Tibial nerve (tissue), 4 donors: Measurements from ENCODE around the gene FMN2. TPM values are rescaled to one million over a fixed set of nuclear protein-coding genes. Genes with fewer than 3 reads are reported as not detected.

ENCODE experiments used
- DNase-seq, 2 donors: peaks; one replicate each; pipeline ENCODE4 v3.0.0-alpha.2; 2019; ENCODE audit warnings: low spot score in 2 of 2
- H3K27ac ChIP-seq, 4 donors: fragments of 200-600 bp; sonication (generic) in 3 of 4; one replicate each; pipeline ENCODE4 v1.5.1; 2017 to 2019; ENCODE audit warnings: mild to moderate bottlenecking in 1 of 4
- H3K27me3 ChIP-seq, 2 donors: fragments of 200-600 bp; sonication (generic) in 1 of 2; one replicate each; pipeline versions ENCODE4 v1.5.1 to v1.6.0; 2017 to 2019
- H3K36me3 ChIP-seq, 3 donors: fragments of 200-600 bp; sonication (generic); one replicate each; pipeline ENCODE4 v1.5.1; 2018 to 2019
- H3K4me1 ChIP-seq, 4 donors: fragments of 200-600 bp; sonication (generic) in 3 of 4; one replicate each; pipeline ENCODE4 v1.5.1; 2017 to 2019
- H3K4me3 ChIP-seq, 4 donors: fragments of 200-600 bp; sonication (generic) in 3 of 4; one replicate each; pipeline ENCODE4 v1.5.1; 2017 to 2019; ENCODE audit warnings: mild to moderate bottlenecking in 1 of 4, moderate library complexity in 1 of 4
- H3K9me3 ChIP-seq, 4 donors: fragments of 200-600 bp; sonication (generic) in 3 of 4; one replicate each; pipeline ENCODE4 v1.5.1; 2017 to 2019
- EP300 ChIP-seq, 2 donors: sonication (generic); formaldehyde crosslinking; IDR thresholded peaks; one replicate each; pipeline ENCODE4 v1.6.1; 2017; ENCODE audit warnings: antibody characterized with exemption in 2 of 2, mild to moderate bottlenecking in 1 of 2
- POLR2A ChIP-seq, 2 donors: fragments of 450-650 bp; IDR thresholded peaks; one replicate each; pipeline ENCODE4 v1.6.1; 2017; ENCODE audit warnings: antibody characterized with exemption in 2 of 2, mild to moderate bottlenecking in 2 of 2, moderate library complexity in 2 of 2
- WGBS, 2 donors: methylation state at CpG; one replicate each; pipeline ENCODE4 v1.1.5; 2018; 5-methylcytosine and 5-hydroxymethylcytosine counted together
- total RNA-seq, 4 donors: library from RNA; depleted of rRNA; stranded (reverse); fragments of >200 nt; gene quantifications; one replicate each; pipeline ENCODE4 v1.1.0, GENCODE V29; 2016
- TF ChIP-seq, protein P1 (sequence below), 5 experiments: fragments of 200-600 bp in 3 of 5; fragments of 450-650 bp in 2 of 5; sonication (generic) in 3 of 5; IDR thresholded peaks; one replicate each; pipeline ENCODE4 v1.5.1; 2016 to 2019; ENCODE audit warnings: antibody characterized with exemption in 5 of 5, mild to moderate bottlenecking in 3 of 5, moderate library complexity in 2 of 5

FMN2 gene
- total RNA-seq, 4 donors from 2014 or later, result 16.7 to 24.9 (median 24.4) TPM

DNA sequence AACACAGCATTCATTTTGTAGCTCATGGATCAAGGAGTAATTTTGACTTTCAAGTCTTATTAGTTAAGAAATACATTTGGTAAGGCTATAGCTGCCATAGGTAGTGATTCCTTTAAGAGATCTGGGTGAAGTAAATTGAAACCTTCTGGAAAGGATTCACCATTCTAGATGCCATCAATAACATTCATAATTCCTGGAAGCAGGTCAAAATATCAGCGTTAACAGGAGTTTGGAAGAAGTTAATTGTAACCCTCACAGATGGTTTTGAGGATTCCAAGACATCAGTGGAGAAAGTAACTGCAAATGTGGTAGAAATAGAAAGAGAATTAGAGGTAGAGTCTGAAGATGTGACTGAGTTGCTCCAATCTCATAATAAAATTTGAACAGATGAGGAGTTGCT is 303.7 kb downstream of the FMN2 start:
- no peak overlapping the region for H3K27ac ChIP-seq
- peaks cover 0 to 10% (median 0%) of the 10 kb centered on the region in 3 donors for H3K36me3 ChIP-seq
- no peaks in the 10 kb centered on the region for H3K9me3 ChIP-seq
- DNase-seq, result no peak
- no peak overlapping the region for H3K4me3 ChIP-seq
- H3K27me3 ChIP-seq, result no peaks in the 10 kb centered on the region
- 53 to 69% methylated on average over 1 of the region's 1 CpG for WGBS, 2 donors
- TF ChIP-seq POLR2A (IDR thresholded peaks at IDR 0.05) (no peak), EP300 (IDR thresholded peaks at IDR 0.05) (no peak)
- TF ChIP-seq, protein P1, sequence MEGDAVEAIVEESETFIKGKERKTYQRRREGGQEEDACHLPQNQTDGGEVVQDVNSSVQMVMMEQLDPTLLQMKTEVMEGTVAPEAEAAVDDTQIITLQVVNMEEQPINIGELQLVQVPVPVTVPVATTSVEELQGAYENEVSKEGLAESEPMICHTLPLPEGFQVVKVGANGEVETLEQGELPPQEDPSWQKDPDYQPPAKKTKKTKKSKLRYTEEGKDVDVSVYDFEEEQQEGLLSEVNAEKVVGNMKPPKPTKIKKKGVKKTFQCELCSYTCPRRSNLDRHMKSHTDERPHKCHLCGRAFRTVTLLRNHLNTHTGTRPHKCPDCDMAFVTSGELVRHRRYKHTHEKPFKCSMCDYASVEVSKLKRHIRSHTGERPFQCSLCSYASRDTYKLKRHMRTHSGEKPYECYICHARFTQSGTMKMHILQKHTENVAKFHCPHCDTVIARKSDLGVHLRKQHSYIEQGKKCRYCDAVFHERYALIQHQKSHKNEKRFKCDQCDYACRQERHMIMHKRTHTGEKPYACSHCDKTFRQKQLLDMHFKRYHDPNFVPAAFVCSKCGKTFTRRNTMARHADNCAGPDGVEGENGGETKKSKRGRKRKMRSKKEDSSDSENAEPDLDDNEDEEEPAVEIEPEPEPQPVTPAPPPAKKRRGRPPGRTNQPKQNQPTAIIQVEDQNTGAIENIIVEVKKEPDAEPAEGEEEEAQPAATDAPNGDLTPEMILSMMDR (IDR thresholded peaks at IDR 0.05), result no peak
- H3K4me1 ChIP-seq, result no peaks in the 10 kb centered on the region

DNA sequence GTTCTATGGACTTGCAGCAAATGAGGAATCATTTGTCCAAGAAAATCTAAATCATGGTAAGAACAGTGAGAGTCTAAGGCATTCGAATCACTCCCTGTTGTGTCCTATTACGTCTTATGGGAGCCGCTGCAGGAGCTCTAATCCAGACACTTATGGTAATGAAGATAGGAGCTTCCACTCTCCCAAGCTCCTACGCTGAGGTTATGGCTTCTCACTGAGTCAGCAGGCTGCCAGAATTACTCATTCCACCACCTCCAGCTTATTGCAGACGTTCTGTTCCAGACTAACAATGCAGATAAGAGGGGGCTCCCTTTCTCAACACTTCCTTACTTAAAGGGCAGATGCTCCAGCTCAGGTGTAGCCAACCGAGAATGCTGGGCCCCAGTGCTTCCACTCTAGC is 307.7 kb downstream of the FMN2 start:
- WGBS, 2 donors, result 55 to 57% methylated on average over 6 of the region's 6 CpGs
- no peak for TF ChIP-seq EP300 (IDR thresholded peaks at IDR 0.05)
- TF ChIP-seq, protein P1 (IDR thresholded peaks at IDR 0.05), result no peak
- TF ChIP-seq POLR2A (IDR thresholded peaks at IDR 0.05), result no peak
- Histone ChIP-seq H3K27me3 (no peaks in the 10 kb centered on the region), H3K9me3 (no peaks in the 10 kb centered on the region), H3K4me3 (no peak overlapping the region), H3K36me3 (peaks cover 0 to under 1% (median 0%) of the 10 kb centered on the region in 3 donors), H3K27ac (no peak overlapping the region), H3K4me1 (no peaks in the 10 kb centered on the region)
- no peak for DNase-seq

- Histone ChIP-seq H3K27me3 (no peaks in the 10 kb centered on the region), H3K36me3 (no peaks in the 10 kb centered on the region), H3K9me3 (no peaks in the 10 kb centered on the region), H3K27ac (no peak overlapping the region), H3K4me1 (no peaks in the 10 kb centered on the region), H3K4me3 (no peak overlapping the region)
- 70 to 71% methylated on average over 4 of the region's 4 CpGs for WGBS, 2 donors
- no peak for DNase-seq
- TF ChIP-seq, protein P1 (IDR thresholded peaks at IDR 0.05), result no peak
- TF ChIP-seq POLR2A (IDR thresholded peaks at IDR 0.05) (no peak), EP300 (IDR thresholded peaks at IDR 0.05) (no peak)
Measured at GRCh38 chr1:240401731-240402130, 310.0 kb downstream of the FMN2 start.

GRCh38 chr1:240402326-240402725 is 310.6 kb downstream of the FMN2 start:
- no peak for DNase-seq
- no peaks in the 10 kb centered on the region for H3K36me3 ChIP-seq
- no peaks in the 10 kb centered on the region for H3K4me1 ChIP-seq
- TF ChIP-seq POLR2A (IDR thresholded peaks at IDR 0.05), result no peak
- no peak for TF ChIP-seq EP300 (IDR thresholded peaks at IDR 0.05)
- TF ChIP-seq, protein P1 (IDR thresholded peaks at IDR 0.05), result no peak
- H3K9me3 ChIP-seq, result no peaks in the 10 kb centered on the region
- no peak overlapping the region for H3K4me3 ChIP-seq
- no peak overlapping the region for H3K27ac ChIP-seq
- 70 to 77% methylated on average over 4 of the region's 4 CpGs for WGBS, 2 donors
- H3K27me3 ChIP-seq, result no peaks in the 10 kb centered on the region

DNA sequence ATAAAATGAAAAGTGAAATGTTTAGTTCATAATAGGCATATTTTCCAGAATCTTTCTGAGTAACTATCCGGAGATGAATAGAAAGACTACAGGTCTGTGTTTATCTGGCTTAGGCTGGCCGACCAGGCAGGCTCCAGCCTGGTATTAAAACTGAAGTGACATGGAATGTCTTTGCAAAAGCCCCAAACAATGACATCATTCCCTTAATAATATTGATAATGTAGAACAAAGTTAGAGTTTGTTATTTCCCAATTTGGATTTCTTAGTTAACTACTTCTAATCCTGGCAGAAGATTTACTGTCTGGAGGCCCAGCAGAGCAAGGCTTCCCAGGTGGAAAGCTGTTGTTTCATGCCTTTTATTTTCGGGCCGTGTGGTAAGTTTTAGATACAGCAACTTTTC is 312.6 kb downstream of the FMN2 start:
- Histone ChIP-seq H3K4me3 (no peak overlapping the region), H3K27ac (peak overlapping the region in 1 of 4 donors; percentile 18), H3K27me3 (no peaks in the 10 kb centered on the region), H3K9me3 (no peaks in the 10 kb centered on the region), H3K4me1 (no peaks in the 10 kb centered on the region), H3K36me3 (no peaks in the 10 kb centered on the region)
- 38 to 40% methylated on average over 4 of the region's 4 CpGs for WGBS, 2 donors
- TF ChIP-seq EP300 (IDR thresholded peaks at IDR 0.05), result no peak
- TF ChIP-seq, protein P1 (IDR thresholded peaks at IDR 0.05), result no peak
- TF ChIP-seq POLR2A (IDR thresholded peaks at IDR 0.05), result no peak
- DNase-seq, result no peak
